Stimulated activated CD8-positive, alpha-beta memory T cell treated with anti-CD3 and anti-CD28 coated beads, Interleukin-7, amount 100 ng/mL, for 24 hours (primary cell): ENCODE measurements around the gene NTHL1.
"Not testable (repeated sequence)": the region's sequence is repeated elsewhere in the genome, so short reads cannot be mapped to it uniquely, and the experiment has no call there.

ENCODE experiments used
- DNase-seq: peaks from one replicate; pipeline ENCODE4 v3.0.0-alpha.2; 2020; ENCODE audit warnings: low read depth

The NTHL1 gene

DNA sequence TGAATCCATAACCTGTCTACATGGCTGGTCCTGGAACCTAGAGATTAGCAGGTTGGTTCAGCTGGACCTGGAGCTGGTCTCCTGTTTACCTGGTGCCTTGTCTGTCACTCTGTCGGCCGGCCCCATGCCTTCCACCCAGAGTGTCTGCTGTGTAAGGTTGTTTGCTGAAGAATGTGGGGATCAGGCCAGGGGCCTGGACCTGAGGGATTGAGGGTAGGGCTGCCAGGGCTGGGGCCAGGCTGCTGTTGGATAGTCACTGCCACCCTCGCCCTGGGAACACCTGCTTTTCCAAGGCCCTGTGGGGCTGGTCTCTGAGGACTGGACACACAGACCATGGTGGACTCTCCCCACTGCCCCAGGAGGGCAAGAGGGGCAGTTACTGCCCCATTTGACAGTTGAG is 19.5 kb downstream of the NTHL1 start:
- no peak for DNase-seq

GRCh38 chr16:2027024-2028010 is 20.3 kb downstream of the NTHL1 start:
- no peak for DNase-seq

- DNase-seq: no peak
These were observed 21.1 kb downstream of the NTHL1 start, which contains the start of gene NHERF2 for GRCh38 chr16:2026461-2027023. NHERF2 (plus strand) TSS chr16:2026902; CDS start chr16:2027006, 104 bp downstream.

DNA sequence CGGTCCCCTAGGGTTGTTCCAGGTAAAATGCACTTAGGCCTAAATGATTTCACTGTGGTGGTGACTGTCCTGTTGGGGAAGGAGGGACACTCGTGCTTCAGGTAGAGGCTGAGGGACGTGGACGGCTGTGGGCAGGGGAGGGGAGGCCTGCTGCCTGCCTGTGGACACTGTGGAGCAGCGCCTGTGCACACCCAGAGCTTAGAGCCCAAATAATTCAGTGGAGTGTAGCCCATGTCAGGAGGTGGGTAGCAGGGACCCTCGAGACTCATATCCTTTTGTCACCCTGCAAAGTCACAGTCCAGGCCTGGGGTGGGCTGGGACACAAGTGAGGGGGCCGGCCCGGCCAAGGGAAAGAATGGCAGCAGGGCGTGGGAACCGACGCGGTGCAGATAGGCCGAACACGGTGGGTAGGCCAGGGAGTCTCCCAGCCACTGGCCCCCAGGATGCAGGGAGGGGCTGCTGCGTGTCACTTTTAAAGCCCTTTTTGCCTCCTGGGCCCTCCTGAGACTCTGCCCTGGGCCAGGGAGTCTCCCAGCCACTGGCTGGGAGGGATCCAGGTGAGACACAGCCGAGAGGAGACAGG is 21.7 kb downstream of the NTHL1 start:
- no peak for DNase-seq

DNA sequence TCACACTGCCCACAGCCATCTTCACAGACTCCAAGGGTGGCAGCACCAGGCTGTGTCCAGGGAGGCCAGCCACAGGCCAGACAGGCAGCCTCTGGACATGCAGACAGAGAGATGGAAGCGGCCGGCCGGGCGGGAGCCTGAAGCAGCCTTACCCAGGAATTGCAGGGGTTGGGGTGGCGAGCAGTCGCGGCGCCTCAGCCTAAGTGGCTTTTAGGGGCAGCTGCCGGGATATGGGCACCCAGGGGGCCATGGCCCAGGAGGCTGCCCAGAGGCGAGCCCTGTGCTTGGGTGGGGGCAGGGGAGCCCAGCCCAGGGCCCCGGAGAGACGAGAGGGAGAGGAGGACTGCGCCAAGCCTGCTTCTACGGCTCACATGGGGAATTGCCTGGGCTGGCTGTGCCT is 22.4 kb downstream of the NTHL1 start:
- DNase-seq: no peak

- DNase-seq: no peak
These were observed 23.6 kb downstream of the NTHL1 start for GRCh38 chr16:2024032-2024420.

DNA sequence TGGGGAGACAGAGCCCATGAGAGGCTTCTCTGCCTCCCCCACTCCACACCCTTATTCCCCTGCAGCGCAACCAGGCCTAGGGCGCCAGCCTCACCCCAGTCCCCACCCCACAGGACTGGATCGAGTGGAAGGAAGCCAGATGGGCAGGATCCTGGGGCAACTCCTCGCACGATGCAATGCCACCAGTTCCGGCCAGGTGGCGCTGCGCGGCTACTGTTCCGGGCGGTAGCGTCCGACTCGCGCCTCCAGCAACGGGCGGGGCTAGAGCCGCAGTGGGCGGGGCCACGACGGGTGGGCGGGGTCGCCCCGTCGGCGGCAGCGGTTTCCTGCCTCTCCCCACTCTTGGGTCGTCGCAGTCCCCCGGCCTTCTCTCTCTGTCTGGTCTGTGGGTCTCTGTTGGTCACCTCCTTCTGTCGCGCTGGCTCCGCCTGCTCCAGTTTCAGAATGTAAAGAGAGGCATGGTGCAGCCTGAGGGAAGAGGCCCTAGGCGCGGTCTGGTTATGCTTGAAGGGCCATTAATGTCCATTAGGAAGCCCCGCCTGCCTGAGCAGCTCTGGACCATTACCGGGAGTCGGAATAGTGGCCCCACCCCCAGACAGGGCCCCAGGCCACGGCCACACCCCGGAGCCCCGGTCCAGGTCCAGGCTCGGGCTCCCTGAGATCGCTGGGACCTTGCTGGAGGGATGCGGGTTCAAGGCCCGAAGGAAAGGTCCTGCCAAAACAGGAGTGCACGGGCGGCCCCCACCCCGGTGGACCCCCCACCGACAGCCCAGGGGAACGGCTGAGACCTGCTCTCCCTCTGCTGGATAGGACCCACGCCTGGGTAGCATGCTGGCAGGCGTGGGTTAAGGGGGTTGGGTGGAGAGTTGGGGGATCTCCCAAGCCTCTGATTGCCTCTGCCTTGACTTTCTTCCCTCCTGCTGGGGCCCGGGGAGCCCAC is 24.3 kb downstream of the NTHL1 start:
- peak; percentile 94 for DNase-seq

- DNase-seq: no peak
These were observed 24.9 kb downstream of the NTHL1 start for GRCh38 chr16:2022723-2023091.

DNA sequence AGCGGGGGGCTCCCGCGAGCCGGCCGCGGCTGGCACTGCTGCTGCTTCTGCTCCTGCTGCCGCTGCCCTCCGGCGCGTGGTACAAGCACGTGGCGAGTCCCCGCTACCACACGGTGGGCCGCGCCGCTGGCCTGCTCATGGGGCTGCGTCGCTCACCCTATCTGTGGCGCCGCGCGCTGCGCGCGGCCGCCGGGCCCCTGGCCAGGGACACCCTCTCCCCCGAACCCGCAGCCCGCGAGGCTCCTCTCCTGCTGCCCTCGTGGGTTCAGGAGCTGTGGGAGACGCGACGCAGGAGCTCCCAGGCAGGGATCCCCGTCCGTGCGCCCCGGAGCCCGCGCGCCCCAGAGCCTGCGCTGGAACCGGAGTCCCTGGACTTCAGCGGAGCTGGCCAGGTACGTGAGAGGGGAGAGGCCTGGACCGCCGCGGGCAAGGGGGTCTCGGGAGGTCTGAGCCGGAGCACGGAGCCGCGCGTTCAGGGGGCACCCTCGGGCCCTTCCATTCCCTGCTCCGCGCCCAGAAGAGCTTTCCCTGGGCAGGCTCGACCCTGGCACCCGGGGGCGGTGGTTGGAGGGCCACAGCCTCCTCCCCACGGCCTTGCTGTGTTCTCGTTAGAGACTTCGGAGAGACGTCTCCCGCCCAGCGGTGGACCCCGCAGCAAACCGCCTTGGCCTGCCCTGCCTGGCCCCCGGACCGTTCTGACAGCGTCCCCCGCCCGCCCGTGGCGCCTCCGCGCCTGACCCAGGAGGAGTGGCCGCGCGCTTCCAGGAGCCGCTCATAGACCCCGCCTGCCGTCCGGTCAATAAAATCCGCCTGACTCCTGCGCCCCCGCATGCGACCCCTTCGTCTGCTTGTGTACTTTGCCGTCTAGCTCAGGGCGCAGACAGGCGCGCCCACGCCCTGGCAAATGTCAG is 27.5 kb downstream of the NTHL1 start:
- no peak for DNase-seq

GRCh38 chr16:2019518-2019920 is 28.1 kb downstream of the NTHL1 start, which contains the start of gene NPW:
NPW (plus strand) TSS chr16:2019785.
- DNase-seq: no peak

DNA sequence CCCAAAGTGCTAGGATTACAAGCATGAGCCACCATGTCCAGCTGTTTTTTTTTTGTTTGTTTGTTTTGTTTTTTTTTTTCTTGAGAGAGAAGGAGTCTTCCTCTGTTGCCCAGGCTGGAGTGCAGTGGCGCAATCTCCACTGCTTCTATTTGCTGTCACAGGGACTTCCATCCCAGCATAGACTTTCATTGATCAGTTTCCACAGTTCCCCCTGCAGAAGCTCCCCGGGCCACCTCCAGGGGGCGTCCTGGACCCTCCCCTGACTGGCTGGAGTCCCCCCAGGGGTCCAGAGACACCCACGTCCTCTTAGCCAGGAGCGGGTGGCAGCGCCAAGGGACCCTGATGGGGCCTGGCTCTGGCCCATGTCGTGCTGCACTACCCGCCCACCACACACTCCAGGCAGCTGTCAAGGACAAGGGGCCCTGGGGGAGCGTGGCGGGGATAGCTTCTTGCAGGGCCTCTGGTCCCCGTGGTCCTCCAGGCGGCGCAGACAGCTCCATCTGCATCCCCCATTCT is 31.2 kb downstream of the NTHL1 start:
- DNase-seq: no peak

DNA sequence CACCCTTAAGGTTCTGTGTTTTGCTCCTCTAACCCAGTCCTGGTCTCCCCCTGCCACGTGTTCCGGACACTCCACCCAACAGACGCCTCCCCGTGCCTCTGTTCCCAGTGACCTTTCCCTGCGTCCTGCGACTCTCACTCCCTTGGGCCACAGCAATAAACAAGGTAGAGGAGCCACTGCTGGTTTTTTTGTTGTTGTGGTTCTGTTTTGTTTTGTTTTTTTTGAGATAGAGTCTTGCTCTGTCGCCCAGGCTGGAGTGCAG is 31.8 kb downstream of the NTHL1 start:
- no peak for DNase-seq

DNA sequence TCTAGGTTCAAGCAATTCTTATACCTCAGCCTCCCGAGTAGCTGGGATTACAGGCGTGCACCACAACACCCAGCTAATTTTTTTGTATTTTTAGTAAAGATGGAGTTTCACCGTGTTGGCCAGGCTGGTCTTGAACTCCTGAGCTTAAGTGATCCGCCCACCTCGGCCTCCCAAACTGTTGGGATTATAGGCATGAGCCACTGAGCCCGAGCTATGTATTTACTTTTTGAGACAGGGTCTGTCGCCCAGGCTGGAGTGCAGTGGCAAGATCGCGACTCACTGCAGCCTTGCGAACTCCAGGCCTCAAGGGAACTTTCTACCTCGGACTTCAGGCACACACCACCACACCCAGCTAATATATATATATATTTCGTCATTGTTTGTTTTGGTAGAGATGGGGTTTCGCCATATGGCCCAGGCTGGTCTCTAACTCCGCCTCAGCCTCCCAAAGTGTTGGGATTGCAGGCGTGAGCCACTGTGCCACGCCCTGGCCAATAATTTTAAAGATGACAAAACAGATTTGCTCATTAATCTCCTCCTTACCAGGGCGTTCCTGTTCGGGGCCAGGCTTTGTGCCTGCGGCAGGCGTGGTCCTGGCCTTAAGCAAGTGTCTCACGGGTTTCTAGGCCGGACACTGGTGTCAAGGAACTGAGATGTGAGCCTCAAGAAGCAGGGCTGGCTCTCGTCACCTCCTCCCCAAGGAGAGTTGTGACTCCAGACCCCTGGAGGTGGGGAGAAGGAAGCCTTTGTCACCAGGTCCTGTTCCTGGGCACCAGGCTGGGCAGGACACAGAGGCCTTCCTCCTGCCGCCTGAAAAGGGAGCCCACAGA is 32.3 kb downstream of the NTHL1 start:
- no peak for DNase-seq

- DNase-seq: no peak
These were observed 34.1 kb downstream of the NTHL1 start for GRCh38 chr16:2013527-2013926.

DNA sequence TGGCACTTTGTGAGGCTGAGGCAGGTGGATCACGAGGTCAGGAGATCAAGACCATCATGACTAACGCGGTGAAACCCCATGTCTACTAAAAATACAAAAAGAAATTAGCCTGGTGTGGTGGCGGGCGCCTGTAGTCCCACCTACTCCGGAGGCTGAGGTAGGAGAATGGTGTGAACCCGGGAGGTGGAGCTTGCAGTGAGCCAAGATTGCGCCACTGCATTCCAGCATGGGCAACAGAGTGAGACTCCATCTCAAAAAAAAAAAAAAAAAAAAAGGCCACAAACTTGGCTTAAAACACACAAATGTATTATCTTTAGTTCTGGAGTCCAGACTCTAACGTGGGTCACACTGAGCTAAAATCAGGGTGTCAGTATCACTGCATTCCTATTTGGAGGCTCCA is 35.9 kb downstream of the NTHL1 start:
- not testable (repeated sequence) for DNase-seq

DNA sequence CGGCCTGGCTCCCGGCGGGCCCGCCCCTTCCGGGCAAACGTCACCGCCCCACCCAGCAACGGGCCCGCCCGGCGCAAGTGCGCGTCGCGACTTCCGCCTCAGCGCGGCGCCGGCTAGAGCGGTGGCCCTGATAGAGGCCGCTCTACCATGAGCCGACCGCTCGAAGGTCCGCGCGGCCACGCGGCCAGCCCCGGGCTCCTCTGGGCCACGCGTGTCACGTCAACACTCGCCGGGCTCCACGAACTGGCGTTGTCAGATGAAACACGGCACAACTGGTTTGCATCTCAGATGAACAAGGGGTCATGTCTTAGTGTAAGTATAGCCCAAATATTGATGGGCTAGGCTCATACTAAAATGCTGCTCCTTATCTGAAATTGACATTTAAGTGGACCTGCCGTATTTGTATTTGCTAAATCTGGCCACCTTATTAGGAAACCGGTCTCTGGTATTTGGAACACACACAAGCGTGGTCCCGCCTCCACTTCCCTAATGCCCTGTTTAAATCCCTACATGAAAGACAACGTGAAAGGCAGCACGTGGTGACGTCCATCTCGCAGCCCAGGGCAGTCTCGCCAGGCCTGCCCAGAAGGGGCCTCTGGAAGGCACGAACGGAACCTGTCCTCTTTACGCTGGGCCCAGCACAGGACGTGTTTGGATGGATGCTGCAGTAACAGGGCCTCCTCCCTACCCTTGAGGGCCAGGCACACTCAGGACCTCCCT is 37.7 kb downstream of the NTHL1 start, which contains the start of gene ZNF598:
ZNF598 (minus strand) TSS at position 31 of the 720 bp plus-strand sequence.
- no peak for DNase-seq

DNA sequence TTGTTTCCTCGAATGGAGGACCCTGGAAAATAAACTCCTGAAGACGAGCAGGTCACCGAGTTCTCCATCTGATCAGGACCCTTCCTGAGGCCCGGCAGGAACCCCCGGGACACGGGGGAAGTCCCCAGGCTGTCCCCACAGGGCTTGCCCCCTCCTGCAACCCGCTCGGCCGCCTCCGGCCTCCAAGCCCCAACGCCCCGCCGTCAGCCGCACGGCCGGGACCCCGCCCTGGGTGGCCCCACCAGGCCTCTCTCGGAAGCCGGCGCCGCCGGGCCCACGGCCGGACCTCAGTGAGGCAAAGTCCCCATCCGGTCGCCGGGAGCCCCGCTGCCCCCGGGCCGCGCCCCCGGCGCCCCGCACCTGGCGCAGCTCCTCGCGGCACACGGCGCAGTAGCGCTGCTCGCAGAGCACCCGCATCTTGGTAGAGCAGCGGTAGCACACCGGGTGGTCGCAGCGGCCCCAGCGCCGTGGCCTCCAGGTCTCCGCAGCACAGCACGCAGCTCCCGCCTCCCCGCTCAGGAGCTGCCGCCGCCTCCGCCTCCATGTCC is 38.4 kb downstream of the NTHL1 start:
- DNase-seq: no peak

DNA sequence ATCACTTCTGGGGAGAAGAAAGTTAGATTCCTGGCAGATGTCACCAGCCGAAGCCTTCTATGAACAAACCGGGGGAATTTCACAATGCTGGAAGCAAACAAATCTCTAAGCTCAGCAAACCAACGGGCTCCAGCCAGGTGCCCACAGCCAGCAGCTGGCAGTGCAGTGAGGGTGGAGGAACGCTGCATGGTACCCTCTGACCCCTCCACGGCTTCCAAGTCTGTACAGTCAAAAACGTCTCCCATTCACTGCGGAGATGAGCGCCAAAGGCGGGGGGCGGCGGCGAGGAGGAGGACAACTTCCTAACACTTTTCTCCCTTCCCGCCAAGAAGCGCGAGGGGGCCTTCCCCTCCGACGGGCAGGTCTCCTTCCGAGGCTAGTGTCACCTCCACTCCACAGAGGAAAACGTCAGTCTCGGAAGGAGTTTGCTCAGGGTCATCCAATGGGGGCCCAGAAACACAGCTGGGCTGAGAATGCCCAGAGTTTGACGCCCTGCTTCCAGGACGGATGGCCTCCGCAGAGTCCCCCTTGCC is 38.9 kb downstream of the NTHL1 start:
- DNase-seq: no peak
